NCI-H1694 (cell line): ENCODE measurements around the gene NSMF.

ENCODE experiments used
- DNase-seq: peaks from one replicate; lab custom pipeline; 2025; lab: John Stamatoyannopoulos, UW

NSMF gene

GRCh38 chr9:137492464-137493363, 33.6 kb upstream of the NSMF start:
- DNase-seq = no peak

- no peak for DNase-seq
Measured at GRCh38 chr9:137491735-137492432, 32.8 kb upstream of the NSMF start.

- DNase-seq = no peak
Measured at GRCh38 chr9:137490532-137491186, 31.5 kb upstream of the NSMF start.

GRCh38 chr9:137488906-137489305, 29.8 kb upstream of the NSMF start:
- no peak for DNase-seq

- peak; percentile 85 for DNase-seq
Measured at GRCh38 chr9:137488327-137488653, 29.2 kb upstream of the NSMF start.

- peak; percentile 65 for DNase-seq
Measured at GRCh38 chr9:137487454-137488326, 28.6 kb upstream of the NSMF start.

GRCh38 chr9:137486545-137487453, 27.7 kb upstream of the NSMF start:
- no peak for DNase-seq

- DNase-seq = no peak
Measured at GRCh38 chr9:137486141-137486490, 27.0 kb upstream of the NSMF start.

- DNase-seq = no peak
Measured at GRCh38 chr9:137485343-137486140, 26.4 kb upstream of the NSMF start.

GRCh38 chr9:137484551-137485315, 25.6 kb upstream of the NSMF start:
- DNase-seq = no peak

GRCh38 chr9:137482094-137482781, 23.1 kb upstream of the NSMF start:
- no peak for DNase-seq

GRCh38 chr9:137480686-137481683, 21.9 kb upstream of the NSMF start:
- no peak for DNase-seq

- no peak for DNase-seq
Measured at GRCh38 chr9:137479892-137480685, 21.0 kb upstream of the NSMF start.

- no peak for DNase-seq
Measured at GRCh38 chr9:137478962-137479861, 20.1 kb upstream of the NSMF start.

- DNase-seq = no peak
Measured at GRCh38 chr9:137478613-137478961, 19.5 kb upstream of the NSMF start.
